B cell (primary cell): ENCODE measurements around the gene ZMAT5. TPM values are rescaled to one million over a fixed set of nuclear protein-coding genes. Genes with fewer than 3 reads are reported as not detected.

Source experiments
- ATAC-seq: fragments of 200-7000 bp; cut with Tn5 transposase; one replicate; pipeline ENCODE4 v1.10.0; 2021; ENCODE audit warnings: low read depth, mild to moderate bottlenecking, moderate number of reproducible peaks, moderate library complexity
- CTCF ChIA-PET: fragments of 350-600 bp; sonication (Branson Sonifier 250); formaldehyde crosslinking; loops from one replicate; lab custom pipeline; 2021; ENCODE audit warnings: antibody characterized with exemption, inconsistent platforms; lab: Charles Lee
- POLR2A ChIA-PET: fragments of 350-600 bp; sonication (Branson Sonifier 250); formaldehyde crosslinking; loops from one replicate; lab custom pipeline; 2021; ENCODE audit warnings: antibody characterized with exemption; lab: Charles Lee
- DNase-seq: peaks from one replicate; pipeline ENCODE4 v3.0.0; 2013
- H2AFZ ChIP-seq: 2 replicates; pipeline ENCODE4 v1.6.1; 2012; ENCODE audit warnings: mild to moderate bottlenecking, low read depth, low read length; ENCODE audit not compliant: insufficient read depth, poor library complexity, severe bottlenecking
- H3K27ac ChIP-seq, 2 donors: 1 replicate in 1 of 2; 2 replicates in 1 of 2; pipeline ENCODE4 v1.5.1; 2012 to 2013; ENCODE audit warnings: low read length in 2 of 2, mild to moderate bottlenecking in 2 of 2, moderate library complexity in 1 of 2
- H3K27me3 ChIP-seq, 4 experiments: fragments of 200-600 bp in 1 of 4; sonication (generic) in 1 of 4; replicated peaks in 1 of 4; 1 replicate in 2 of 4; 2 replicates in 2 of 4; pipeline versions ENCODE4 v1.6.1 to v1.7.0; 2013 to 2016; ENCODE audit warnings: low read length in 3 of 4, mild to moderate bottlenecking in 2 of 4, mixed read lengths in 1 of 4, moderate library complexity in 1 of 4; ENCODE audit not compliant: insufficient read depth in 4 of 4, control insufficient read depth in 3 of 4; ENCODE audit errors: control extremely low read depth in 1 of 4
- H3K36me3 ChIP-seq, 2 experiments: replicated peaks in 1 of 2; 1 replicate in 1 of 2; 2 replicates in 1 of 2; pipeline versions ENCODE4 v1.6.1 to v1.7.1; 2013; ENCODE audit warnings: low read length in 1 of 2; ENCODE audit not compliant: insufficient read depth in 2 of 2, control insufficient read depth in 1 of 2; ENCODE audit errors: control extremely low read depth in 1 of 2, extremely low read depth in 1 of 2
- H3K4me1 ChIP-seq, 2 donors: fragments of 200-600 bp in 1 of 2; sonication (generic) in 1 of 2; 1 replicate in 1 of 2; 2 replicates in 1 of 2; pipeline versions ENCODE4 v1.5.1 to v1.6.1; 2013 to 2017; ENCODE audit warnings: low read length in 2 of 2; ENCODE audit not compliant: control insufficient read depth in 2 of 2, insufficient read depth in 2 of 2
- H3K4me2 ChIP-seq: replicated peaks from 2 replicates; pipeline ENCODE3; 2012; ENCODE audit warnings: mild to moderate bottlenecking, low read depth, low read length; ENCODE audit not compliant: poor library complexity, severe bottlenecking
- H3K4me3 ChIP-seq, 5 experiments: fragments of 200-600 bp in 1 of 5; sonication (generic) in 1 of 5; 1 replicate in 3 of 5; 2 replicates in 2 of 5; pipeline versions ENCODE4 v1.5.1 to v1.7.0; 2011 to 2016; ENCODE audit warnings: low read length in 4 of 5, mild to moderate bottlenecking in 4 of 5, low read depth in 2 of 5, control low read depth in 1 of 5, moderate library complexity in 1 of 5; ENCODE audit not compliant: insufficient read depth in 1 of 5; ENCODE audit errors: control extremely low read depth in 1 of 5, extremely low read depth in 1 of 5
- H3K79me2 ChIP-seq: fragments of 200-600 bp; sonication (generic); one replicate; pipeline ENCODE4 v1.6.0; 2016; ENCODE audit warnings: low read length; ENCODE audit not compliant: control insufficient read depth, insufficient read depth
- H3K9ac ChIP-seq: fragments of 200-600 bp; sonication (generic); 2 replicates; pipeline ENCODE4 v1.6.1; 2017; ENCODE audit warnings: mild to moderate bottlenecking, low read length, moderate library complexity
- H3K9me3 ChIP-seq, 3 donors: one replicate each; pipeline versions ENCODE4 v1.6.1 to v1.7.1; 2013; ENCODE audit warnings: low read length in 2 of 3; ENCODE audit not compliant: control insufficient read depth in 2 of 3, insufficient read depth in 1 of 3; ENCODE audit errors: control extremely low read depth in 1 of 3
- H4K20me1 ChIP-seq: 2 replicates; pipeline ENCODE4 v1.6.0; 2012; ENCODE audit warnings: mild to moderate bottlenecking, low read length; ENCODE audit not compliant: insufficient read depth, control insufficient read depth, poor library complexity, severe bottlenecking
- H3K27ac Mint-ChIP-seq: one replicate; pipeline ENCODE4 v1.8.0; 2021; ENCODE audit warnings: mixed read lengths
- H3K27me3 Mint-ChIP-seq: one replicate; pipeline ENCODE4 v1.8.0; 2021; ENCODE audit warnings: mixed read lengths
- H3K4me1 Mint-ChIP-seq: one replicate; pipeline ENCODE4 v1.8.0; 2021; ENCODE audit warnings: mixed read lengths
- H3K4me3 Mint-ChIP-seq: one replicate; pipeline ENCODE4 v1.8.0; 2021; ENCODE audit warnings: mixed read lengths
- H3K9me3 Mint-ChIP-seq: one replicate; pipeline ENCODE4 v1.8.0; 2022; ENCODE audit warnings: mixed read lengths; ENCODE audit not compliant: insufficient read depth
- CTCF ChIP-seq: fragments of 200-600 bp; IDR thresholded peaks from one replicate; pipeline ENCODE4 v1.8.0; 2022; ENCODE audit warnings: antibody characterized with exemption, mild to moderate bottlenecking
- EZH2 ChIP-seq: IDR thresholded peaks from 2 replicates; pipeline ENCODE4 v1.6.1; 2012; ENCODE audit warnings: borderline replicate concordance, low read depth, mild to moderate bottlenecking, moderate library complexity, low read length; ENCODE audit not compliant: insufficient read depth, poor library complexity, severe bottlenecking
- WGBS: methylation state at CpG from one replicate; pipeline ENCODE4 v1.1.5; 2013; ENCODE audit warnings: missing lambda C conversion rate; ENCODE audit not compliant: insufficient coverage; 5-methylcytosine and 5-hydroxymethylcytosine counted together
- intact Hi-C: fragments of 100-400 bp; cut with micrococcal nuclease; formaldehyde crosslinking; loops from one replicate; pipeline ENCODE4 v1.10.0; 2022
- polyA plus RNA-seq: library from polyadenylated mRNA; depleted of rRNA; stranded (reverse); fragments of >200 nt; gene quantifications from 2 replicates; pipeline ENCODE4 v1.2.3, GENCODE V29; 2012
- total RNA-seq, 2 donors: library from RNA; stranded (reverse); fragments of 120-200 nt in 1 of 2; gene quantifications; 1 replicate in 1 of 2; 2 replicates in 1 of 2; pipeline versions ENCODE4 v1.2.3 to v1.2.4, GENCODE V29; 2013 to 2022

Gene ZMAT5
- total and polyA plus RNA-seq, 2 donors (not counting 1 experiment from before 2014, with no cell fraction given): 17.8 to 26.3 TPM

GRCh38 chr22:29710193-29710592, 56.6 kb downstream of the ZMAT5 start:
- Mint-ChIP-seq H3K4me3 (no peak overlapping the region), H3K27ac (no peak overlapping the region), H3K4me1 (no peaks in the 10 kb centered on the region), H3K9me3 (no peaks in the 10 kb centered on the region), H3K27me3 (peaks cover 15% of the 10 kb centered on the region)
- Histone ChIP-seq H3K36me3 (no peaks in the 10 kb centered on the region), H4K20me1 (no peaks in the 10 kb centered on the region), H3K4me2 (no peak overlapping the region), H3K4me3 (no peak overlapping the region), H3K27ac (no peak overlapping the region), H3K27me3 (peaks cover 0 to 5% (median 0%) of the 10 kb centered on the region in 4 experiments), H2AFZ (no peak overlapping the region), H3K79me2 (no peaks in the 10 kb centered on the region), H3K9me3 (no peaks in the 10 kb centered on the region), H3K9ac (no peak overlapping the region), H3K4me1 (no peaks in the 10 kb centered on the region)
- CTCF ChIA-PET: no interaction called here
- DNase-seq: no peak
- no peak for ATAC-seq
- intact Hi-C loops: no loop called here
- WGBS: 87% methylated on average over 11 of the region's 15 CpGs
- POLR2A ChIA-PET: no interaction called here
- TF ChIP-seq CTCF (no peak), EZH2 (no peak)

- peaks cover 11% of the 10 kb centered on the region for H3K27me3 Mint-ChIP-seq
- POLR2A ChIA-PET: no interaction called here
- Histone ChIP-seq H4K20me1 (no peaks in the 10 kb centered on the region), H3K36me3 (no peaks in the 10 kb centered on the region), H3K27ac (no peak overlapping the region), H3K79me2 (no peaks in the 10 kb centered on the region), H3K4me1 (peaks cover 11 to 13% of the 10 kb centered on the region in 2 donors), H3K4me2 (no peak overlapping the region), H3K4me3 (no peak overlapping the region), H3K27me3 (peaks cover 0 to 16% (median 4%) of the 10 kb centered on the region in 4 experiments), H3K9ac (no peak overlapping the region), H2AFZ (no peak overlapping the region), H3K9me3 (peaks cover 0 to 2% (median 0%) of the 10 kb centered on the region in 3 donors)
- intact Hi-C loops: no loop called here
- DNase-seq (no peak), ATAC-seq (no peak)
- H3K27ac Mint-ChIP-seq: no peak overlapping the region
- CTCF ChIA-PET: interaction anchor here (0.6 kb wide), 1 partner anchor 11 kb away, joined by 3 read pairs; no protein-coding TSS in a partner anchor
- 87% methylated on average over 5 of the region's 5 CpGs for WGBS
- H3K9me3 Mint-ChIP-seq: no peaks in the 10 kb centered on the region
- H3K4me3 Mint-ChIP-seq: no peak overlapping the region
- TF ChIP-seq EZH2 (no peak), CTCF (no peak)
- peaks cover 9% of the 10 kb centered on the region for H3K4me1 Mint-ChIP-seq
These were observed 59.3 kb downstream of the ZMAT5 start for GRCh38 chr22:29707471-29707870.
